Activated CD4-positive, alpha-beta T cell treated with anti-CD3 and anti-CD28 coated beads for 4 hours (primary cell): ENCODE data around the gene OLFML3.
"Not testable (repeated sequence)": the region's sequence is repeated elsewhere in the genome, so short reads cannot be mapped to it uniquely, and the experiment has no call there.

Experiments
- DNase-seq, 2 donors: peaks; one replicate each; pipeline ENCODE4 v3.0.0-alpha.2; 2020

Gene OLFML3

GRCh38 chr1:113993766-113994165, 14.5 kb downstream of the OLFML3 start:
- DNase-seq = no peak

DNA sequence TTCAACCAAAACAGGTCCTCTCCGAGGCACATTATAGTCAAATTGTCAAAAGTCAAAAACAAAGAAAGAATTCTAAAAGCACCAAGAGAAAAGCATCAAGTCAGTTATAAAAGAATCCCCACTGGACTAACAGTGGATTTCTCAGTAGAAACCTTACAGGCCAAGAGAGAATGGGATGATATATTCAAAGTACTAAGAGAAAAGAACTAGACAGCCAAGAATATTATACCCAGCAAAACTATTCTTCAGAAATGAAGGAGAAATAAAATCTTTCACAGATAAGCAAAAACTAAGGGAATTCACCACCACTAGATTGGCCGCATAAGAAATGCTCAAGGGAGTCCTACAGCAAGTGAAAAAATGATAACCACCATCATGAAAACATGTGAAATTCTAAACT, 16.1 kb downstream of the OLFML3 start:
- DNase-seq = no peak

DNA sequence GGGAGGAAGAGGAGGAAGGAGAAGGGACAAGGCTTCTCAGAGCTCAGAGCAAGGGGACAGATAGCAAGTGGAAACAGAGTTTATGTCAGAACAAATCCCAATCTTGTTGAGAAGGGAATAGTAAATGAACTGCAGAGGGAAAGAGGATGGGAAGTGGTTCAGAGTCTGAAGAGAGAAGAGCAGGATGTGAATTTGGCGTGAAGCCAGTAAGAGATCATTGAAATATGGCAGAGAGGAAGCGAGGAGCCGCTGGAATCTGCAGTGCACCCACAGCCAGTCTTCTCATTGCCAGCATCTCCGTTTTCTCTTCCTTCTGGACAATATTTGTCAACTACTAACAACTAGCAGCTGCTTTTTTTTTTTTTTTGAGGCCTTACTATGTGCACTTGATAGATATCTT, 19.1 kb downstream of the OLFML3 start:
- no peak for DNase-seq

- DNase-seq = no peak
Measured at GRCh38 chr1:113999233-113999632, 20.0 kb downstream of the OLFML3 start.

DNA sequence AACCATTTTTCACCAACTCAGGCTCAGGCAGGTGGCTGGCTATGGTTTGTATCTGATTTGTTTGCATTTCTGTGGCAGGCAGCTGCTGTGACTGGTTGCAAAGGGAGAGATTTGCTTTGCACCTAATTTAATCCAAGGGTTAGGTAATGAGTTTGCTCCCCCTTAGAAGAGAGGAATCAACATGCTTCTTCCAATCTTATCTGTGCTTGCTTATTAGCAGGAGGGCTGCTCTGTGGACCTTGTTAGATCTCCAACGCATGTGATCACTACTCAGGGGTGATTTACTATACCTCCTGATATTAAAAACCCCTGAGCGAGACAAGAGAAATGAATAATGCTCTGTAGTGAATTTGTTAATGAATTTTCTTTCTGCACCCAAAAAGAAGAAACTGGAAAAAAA, 20.5 kb downstream of the OLFML3 start:
- DNase-seq = no peak

DNA sequence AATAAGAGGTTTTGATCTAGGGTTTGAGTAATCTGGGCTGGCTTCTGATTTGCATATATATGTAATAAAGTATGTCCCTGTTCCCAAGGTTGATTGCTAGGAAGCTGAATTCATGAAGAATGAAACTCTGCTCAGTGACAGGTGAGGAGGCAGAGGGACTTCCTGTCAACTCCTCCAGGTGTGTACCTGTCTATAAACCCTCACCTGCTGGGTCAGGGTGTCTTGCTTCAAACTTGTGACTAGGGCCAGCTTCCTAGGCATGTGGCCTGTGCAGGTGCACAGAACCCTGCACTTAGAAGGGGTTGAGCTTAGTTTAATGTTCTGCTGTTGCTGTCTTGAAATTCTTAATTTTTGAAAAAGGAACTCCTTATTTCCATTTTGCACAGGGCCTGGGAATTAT, 21.1 kb downstream of the OLFML3 start:
- no peak for DNase-seq

DNA sequence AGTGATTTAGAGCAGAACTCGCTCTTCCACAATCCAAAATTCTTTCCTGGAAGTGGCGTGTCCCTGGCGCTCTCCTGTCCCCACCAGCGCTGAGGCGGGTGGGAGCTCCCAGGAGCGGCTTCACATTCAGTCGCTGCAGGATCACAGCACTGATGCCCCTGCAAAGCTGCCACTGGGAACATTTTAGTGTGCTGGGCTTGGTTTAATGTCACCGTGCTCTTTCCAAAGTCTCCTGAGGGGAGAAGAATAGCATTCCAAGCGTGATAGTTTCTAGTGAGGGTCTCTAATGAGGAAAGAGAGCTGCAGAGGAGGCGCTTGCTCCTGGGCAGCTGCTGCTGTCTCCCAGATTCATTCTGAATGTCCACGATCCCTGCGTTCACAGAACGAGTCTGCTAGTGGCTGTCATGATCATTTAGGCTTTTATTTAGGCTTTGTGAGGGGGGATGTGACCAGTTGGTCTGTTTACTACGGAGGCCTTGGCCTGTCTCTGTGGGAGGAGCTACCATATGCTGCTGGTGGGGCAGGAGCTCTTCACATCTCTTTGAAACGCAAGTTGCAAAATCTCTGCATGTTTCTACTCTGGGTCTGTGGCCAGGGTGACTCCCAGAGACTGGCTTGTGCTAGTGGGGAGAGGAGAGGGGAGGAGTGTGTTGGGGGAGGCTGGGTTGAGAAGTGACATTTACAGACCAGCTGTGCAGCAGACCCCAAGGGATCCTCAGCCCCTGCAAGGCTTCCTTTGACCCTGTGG, 23.4 kb downstream of the OLFML3 start:
- DNase-seq = no peak

DNA sequence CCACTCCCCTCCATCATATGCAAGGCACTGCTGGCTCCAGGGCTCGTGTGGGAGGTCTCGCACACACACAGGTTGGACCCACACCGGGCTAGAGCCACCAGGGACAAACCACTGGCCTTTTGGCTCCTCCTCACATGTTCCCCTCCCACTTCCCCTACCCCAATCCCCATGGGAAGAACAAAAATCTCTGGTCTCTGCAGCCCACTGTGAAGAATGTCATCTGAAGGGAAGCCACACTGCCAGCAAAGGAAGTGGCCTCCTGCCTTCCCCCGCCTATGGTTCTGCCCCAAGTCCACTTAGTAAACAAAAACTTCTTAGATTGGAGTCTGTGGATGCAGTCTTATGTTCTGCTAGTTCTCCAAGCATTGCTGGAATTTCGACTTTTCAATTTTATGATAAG, 24.2 kb downstream of the OLFML3 start:
- no peak for DNase-seq

- DNase-seq = not testable (repeated sequence)
Measured at GRCh38 chr1:114006825-114007224, 27.6 kb downstream of the OLFML3 start.

- DNase-seq = no peak
Measured at GRCh38 chr1:114008480-114008941, 29.2 kb downstream of the OLFML3 start.

DNA sequence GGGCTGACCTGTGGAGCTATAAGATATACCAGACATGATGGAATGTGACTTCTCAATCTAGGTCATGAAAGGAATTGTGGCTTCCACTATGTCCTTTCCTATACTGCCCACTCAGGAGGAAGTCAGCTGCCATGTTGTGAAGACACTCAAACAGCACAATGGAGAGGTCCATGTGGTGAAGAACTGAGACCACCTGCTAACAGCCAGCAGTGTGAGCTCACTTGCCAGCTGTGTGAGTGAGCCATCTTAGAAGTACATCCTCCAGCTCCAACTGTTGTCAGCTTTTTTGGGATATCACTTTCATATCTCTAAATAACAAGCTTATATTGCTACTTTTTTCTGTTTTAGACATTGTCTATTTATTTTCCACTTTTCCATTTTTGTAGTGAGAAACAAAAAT, 29.7 kb downstream of the OLFML3 start:
- no peak for DNase-seq

DNA sequence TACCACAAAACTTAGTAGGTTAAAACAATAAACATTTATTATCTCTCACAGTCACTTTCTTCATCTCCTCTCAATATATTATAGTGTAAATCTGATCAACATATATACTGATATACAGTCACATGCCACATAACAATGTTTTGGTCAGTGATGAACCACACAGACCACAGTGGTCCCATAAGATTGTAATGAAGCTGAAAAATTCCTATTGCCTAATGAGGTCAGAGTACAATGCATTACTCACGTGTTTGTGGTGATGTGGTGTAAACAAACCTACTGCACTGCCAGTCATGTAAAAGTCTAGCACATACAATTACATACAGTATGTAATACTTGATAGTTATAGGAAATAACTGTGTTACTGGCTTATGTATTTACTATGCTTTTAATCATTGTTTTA, 30.1 kb downstream of the OLFML3 start:
- DNase-seq = no peak

GRCh38 chr1:114010433-114011184, 31.3 kb downstream of the OLFML3 start:
- no peak for DNase-seq

GRCh38 chr1:114011796-114012195, 32.5 kb downstream of the OLFML3 start:
- DNase-seq = no peak

GRCh38 chr1:114015075-114015474, 35.8 kb downstream of the OLFML3 start:
- DNase-seq = no peak

DNA sequence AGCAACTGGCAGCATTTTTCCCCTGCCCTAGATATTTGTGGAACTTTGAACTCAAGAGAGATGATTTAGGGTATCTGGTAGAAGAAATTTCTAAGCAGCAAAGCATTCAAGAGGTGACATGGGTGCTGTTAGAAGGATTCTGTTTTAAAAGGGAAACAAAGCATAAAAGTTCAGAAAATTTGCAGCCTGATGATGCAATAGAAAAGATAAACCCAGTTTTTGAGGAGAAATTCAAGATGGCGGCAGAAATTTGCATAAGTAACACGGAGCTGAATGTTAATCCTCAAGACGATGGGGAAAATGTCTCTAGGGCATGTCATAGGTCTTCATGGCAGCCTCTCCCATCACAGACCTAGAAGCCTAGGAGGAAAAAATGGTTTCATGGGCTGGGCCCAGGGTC, 40.5 kb downstream of the OLFML3 start:
- not testable (repeated sequence) for DNase-seq

DNA sequence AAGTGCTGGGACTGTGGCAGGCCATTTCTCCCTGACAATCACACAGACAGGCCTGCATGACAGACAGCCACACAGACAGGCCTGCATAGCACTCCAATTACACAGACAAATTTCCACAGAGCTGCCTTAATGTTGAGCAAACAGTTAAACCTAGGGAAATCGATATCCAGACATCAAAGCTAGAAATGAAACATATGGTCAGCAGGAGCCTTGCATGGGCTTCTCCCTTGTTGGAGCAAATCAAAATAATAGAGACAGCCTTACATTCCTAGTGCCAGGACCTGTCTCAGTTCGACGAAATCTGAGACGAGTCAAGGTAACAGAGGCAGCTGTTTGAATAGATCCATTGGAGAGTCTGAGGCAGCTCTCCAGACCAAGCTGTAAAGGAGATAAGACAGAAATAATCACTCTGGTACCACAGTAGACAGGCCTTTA, 42.4 kb downstream of the OLFML3 start:
- DNase-seq = no peak

GRCh38 chr1:114022877-114023276, 43.6 kb downstream of the OLFML3 start:
- DNase-seq = no peak

GRCh38 chr1:114023377-114023776, 44.1 kb downstream of the OLFML3 start:
- no peak for DNase-seq

- DNase-seq = no peak
Measured at GRCh38 chr1:114024049-114024448, 44.8 kb downstream of the OLFML3 start.

- no peak for DNase-seq
Measured at GRCh38 chr1:114025609-114026401, 46.5 kb downstream of the OLFML3 start.

- no peak for DNase-seq
Measured at GRCh38 chr1:114026797-114027196, 47.5 kb downstream of the OLFML3 start.
